PC-9 (cell line): ENCODE results near the gene PDHX. TPM values are rescaled to one million over a fixed set of nuclear protein-coding genes. Genes with fewer than 3 reads are reported as not detected.

ENCODE experiments used
- BruUV-seq: library from RNA; stranded (reverse); fragments of 400-500 nt; replicated peaks from 2 replicates; lab custom pipeline; 2021; lab: Mats Ljungman, UMichigan
- CTCF ChIA-PET: fragments of 300-600 bp; sonication (Branson Sonifier 250); formaldehyde crosslinking; loops from one replicate; lab custom pipeline; 2022; ENCODE audit warnings: antibody characterized with exemption; lab: Charles Lee
- POLR2A ChIA-PET: fragments of 300-600 bp; sonication (Branson Sonifier 250); formaldehyde crosslinking; loops from one replicate; lab custom pipeline; 2022; ENCODE audit warnings: antibody characterized with exemption; ENCODE audit not compliant: unreplicated experiment; lab: Charles Lee
- DNase-seq, 2 experiments: peaks; one replicate each; pipeline versions ENCODE4 v3.0.0 to v3.0.0-alpha.2; 2015 to 2022; ENCODE audit warnings: mixed read lengths in 1 of 2
- H2AFZ ChIP-seq: fragments of 200-600 bp; sonication (generic); 2 replicates; pipeline ENCODE4 v1.8.1; 2017; ENCODE audit warnings: antibody characterized with exemption
- H3F3A ChIP-seq: fragments of 200-600 bp; sonication (generic); 2 replicates; pipeline ENCODE4 v1.8.1; 2017; ENCODE audit warnings: antibody characterized with exemption, mild to moderate bottlenecking, low read depth; ENCODE audit not compliant: insufficient read depth
- H3K27ac ChIP-seq: fragments of 200-600 bp; sonication (generic); 2 replicates; pipeline ENCODE4 v1.6.1; 2016; ENCODE audit warnings: mixed run types
- H3K27me3 ChIP-seq: fragments of 200-600 bp; sonication (generic); 2 replicates; pipeline ENCODE4 v1.6.1; 2016; ENCODE audit warnings: low read depth, mixed run types; ENCODE audit not compliant: insufficient read depth
- H3K36me3 ChIP-seq: fragments of 200-600 bp; sonication (generic); 2 replicates; pipeline ENCODE4 v1.6.1; 2016; ENCODE audit warnings: low read depth, mixed run types
- H3K4me1 ChIP-seq: fragments of 200-600 bp; sonication (generic); replicated peaks from 2 replicates; pipeline ENCODE4 v1.6.1; 2016; ENCODE audit warnings: mixed run types; ENCODE audit not compliant: insufficient read depth
- H3K4me2 ChIP-seq: fragments of 200-600 bp; sonication (generic); 2 replicates; pipeline ENCODE4 v1.6.1; 2017; ENCODE audit warnings: mixed run types
- H3K4me3 ChIP-seq: fragments of 200-600 bp; sonication (generic); 2 replicates; pipeline ENCODE4 v1.6.1; 2016; ENCODE audit warnings: mixed run types
- H3K79me2 ChIP-seq: fragments of 200-600 bp; sonication (generic); 2 replicates; pipeline ENCODE4 v1.6.1; 2017; ENCODE audit warnings: low read depth, mixed run types
- H3K9me2 ChIP-seq: fragments of 200-600 bp; sonication (generic); 2 replicates; pipeline ENCODE4 v1.8.1; 2017; ENCODE audit warnings: mild to moderate bottlenecking; ENCODE audit not compliant: insufficient read depth
- H3K9me3 ChIP-seq: fragments of 200-600 bp; sonication (generic); 2 replicates; pipeline ENCODE4 v1.8.1; 2016; ENCODE audit warnings: low read depth; ENCODE audit not compliant: insufficient read depth
- H4K20me1 ChIP-seq: fragments of 200-600 bp; sonication (generic); 2 replicates; pipeline ENCODE4 v1.8.1; 2017; ENCODE audit not compliant: insufficient read depth
- CTCF ChIP-seq: fragments of 200-600 bp; sonication (generic); conservative IDR thresholded peaks from 2 replicates; pipeline ENCODE4 v1.6.1; 2017; ENCODE audit warnings: mixed run types, antibody characterized with exemption, mild to moderate bottlenecking, moderate library complexity
- EZH2 ChIP-seq: fragments of 200-600 bp; sonication (generic); IDR thresholded peaks from 2 replicates; pipeline ENCODE4 v1.8.0; 2017; ENCODE audit warnings: antibody characterized with exemption, low read depth
- intact Hi-C: fragments of 100-400 bp; cut with micrococcal nuclease; formaldehyde crosslinking; loops from one replicate; pipeline ENCODE4 v1.10.0; 2022; ENCODE audit not compliant: unreplicated experiment
- total RNA-seq: library from RNA; stranded (reverse); gene quantifications from 2 replicates; pipeline ENCODE4 v1.2.3, GENCODE V29; 2021

PDHX gene
- total RNA-seq, 1 experiment from 2014 or later = 47.0 TPM

- H3K79me2 ChIP-seq = no peaks in the 10 kb centered on the region
- H3K4me3 ChIP-seq = no peak overlapping the region
- no peak for TF ChIP-seq CTCF
- TF ChIP-seq EZH2 = no peak
- ChIA-PET CTCF (interaction anchor here (0.6 to 1.7 kb wide), 5 partner anchors 21 to 228 kb away, joined by 3 to 6 read pairs (median 4); no protein-coding TSS in a partner anchor), POLR2A (interaction anchor here (0.6 to 2.0 kb wide), 18 partner anchors 21 to 760 kb away, joined by 3 to 10 read pairs (median 4); no protein-coding TSS in a partner anchor)
- no peaks in the 10 kb centered on the region for H3K27me3 ChIP-seq
- H2AFZ ChIP-seq = no peak overlapping the region
- H3K9me2 ChIP-seq = no peaks in the 10 kb centered on the region
- H3K9me3 ChIP-seq = peaks cover 6% of the 10 kb centered on the region; the same call in 1 of the 2 replicates
- intact Hi-C loops = loop anchor here (1.0 kb wide), 6 partner anchors 31 to 164 kb away; no protein-coding TSS in a partner anchor
- H3K36me3 ChIP-seq = no peaks in the 10 kb centered on the region
- no peaks in the 10 kb centered on the region for H4K20me1 ChIP-seq
- H3F3A ChIP-seq = peaks cover 56% of the 10 kb centered on the region
- H3K4me2 ChIP-seq = peak overlapping the region; percentile 57
- peak; percentile 74 to 100 for DNase-seq
- no TSS peak for BruUV-seq
- H3K27ac ChIP-seq = peak overlapping the region; percentile 90
- peaks cover 82% of the 10 kb centered on the region for H3K4me1 ChIP-seq
These were observed 92.9 kb downstream of the PDHX start for GRCh38 chr11:35009191-35009943.

- ChIA-PET CTCF (interaction anchor here (0.6 to 1.7 kb wide), 5 partner anchors 21 to 228 kb away, joined by 3 to 6 read pairs (median 4); no protein-coding TSS in a partner anchor), POLR2A (interaction anchor here (0.6 to 2.0 kb wide), 11 partner anchors 21 to 327 kb away, joined by 3 to 10 read pairs (median 4); no protein-coding TSS in a partner anchor)
- TF ChIP-seq CTCF (no peak), EZH2 (no peak)
- no peaks in the 10 kb centered on the region for H3K27me3 ChIP-seq
- H3K36me3 ChIP-seq = no peaks in the 10 kb centered on the region
- intact Hi-C loops = loop anchor here (1.0 kb wide), 6 partner anchors 30 to 163 kb away; no protein-coding TSS in a partner anchor
- DNase-seq = peak in 1 of 2 experiments; percentile 36
- H3K27ac ChIP-seq = peak overlapping the region; percentile 90
- no peaks in the 10 kb centered on the region for H3K79me2 ChIP-seq
- H3K9me3 ChIP-seq = peaks cover 6% of the 10 kb centered on the region; the same call in 1 of the 2 replicates
- no peak overlapping the region for H3K4me3 ChIP-seq
- H3F3A ChIP-seq = peaks cover 56% of the 10 kb centered on the region
- peak overlapping the region; percentile 57 for H3K4me2 ChIP-seq
- H2AFZ ChIP-seq = no peak overlapping the region
- no peaks in the 10 kb centered on the region for H4K20me1 ChIP-seq
- no TSS peak for BruUV-seq
- H3K4me1 ChIP-seq = peaks cover 81% of the 10 kb centered on the region
- no peaks in the 10 kb centered on the region for H3K9me2 ChIP-seq
These were observed 93.5 kb downstream of the PDHX start for GRCh38 chr11:35009944-35010342.

- Histone ChIP-seq H4K20me1 (no peaks in the 10 kb centered on the region), H3K9me3 (peaks cover under 1% of the 10 kb centered on the region; the same call in 1 of the 2 replicates), H3K36me3 (no peaks in the 10 kb centered on the region), H3K27ac (peak overlapping the region; percentile 90), H3K4me3 (no peak overlapping the region), H3K79me2 (no peaks in the 10 kb centered on the region), H3K4me1 (peaks cover 74% of the 10 kb centered on the region), H3K9me2 (no peaks in the 10 kb centered on the region), H3F3A (peaks cover 56% of the 10 kb centered on the region), H3K4me2 (peak overlapping the region; percentile 57), H3K27me3 (no peaks in the 10 kb centered on the region), H2AFZ (no peak overlapping the region)
- CTCF ChIA-PET = no interaction called here
- POLR2A ChIA-PET = interaction anchor here (0.7 kb wide), 1 partner anchor 128 kb away, joined by 4 read pairs; no protein-coding TSS in a partner anchor
- intact Hi-C loops = no loop called here
- TF ChIP-seq CTCF = 0 out of 2 replicates have a peak, but pooled peaks have one; percentile 14
- TF ChIP-seq EZH2 = no peak
- DNase-seq = no peak
- no TSS peak for BruUV-seq
These were observed 94.2 kb downstream of the PDHX start for GRCh38 chr11:35010654-35011053.
